Measurements from ENCODE around the gene RGPD8.
A peak's percentile ranks its signal among the peaks of the same experiment; 100 is the strongest.
"Not testable (repeated sequence)": the region's sequence is repeated elsewhere in the genome, so short reads cannot be mapped to it uniquely, and the experiment has no call there.

Gene RGPD8

DNA sequence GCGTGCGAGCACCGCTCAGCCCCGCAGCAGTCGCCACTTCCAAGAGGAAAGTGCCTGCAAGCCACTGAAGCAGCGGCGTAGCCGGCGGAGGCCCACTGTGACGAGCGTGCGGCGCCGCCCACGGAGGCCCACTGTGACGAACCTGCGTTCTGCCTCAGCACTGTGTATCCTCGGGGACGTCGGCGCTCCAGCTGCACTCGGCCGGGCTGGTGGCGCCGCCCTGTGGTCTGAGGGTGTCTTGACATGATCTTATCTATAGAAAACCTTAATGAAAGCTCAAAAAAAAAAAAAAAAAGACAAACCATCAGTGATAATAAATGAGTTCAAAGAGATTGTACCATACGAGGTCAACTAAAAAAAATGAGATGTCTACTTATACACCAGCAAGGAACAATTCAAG is at the start of gene RGPD8:
Gene RGPD8, minus strand, starts transcription at position 166 of the 400 bp plus-strand sequence. CDS start 192 bp downstream, outside the sequence.
- TF ChIP-seq POLR2A (IDR thresholded peaks at IDR 0.05; ENCODE audit: low read length), result peak; percentile 27
- DNase-seq, result not testable (repeated sequence)

GRCh38 chr2:112483042-112483473 is 49.6 kb upstream of the RGPD8 start:
- DNase-seq, result peak; percentile 36 to 53
- TF ChIP-seq POLR2A (IDR thresholded peaks at IDR 0.05; ENCODE audit: low read length) (no peak), GATA1 (IDR thresholded peaks at IDR 0.05; ENCODE audit: low read depth, low read length) (no peak)

DNA sequence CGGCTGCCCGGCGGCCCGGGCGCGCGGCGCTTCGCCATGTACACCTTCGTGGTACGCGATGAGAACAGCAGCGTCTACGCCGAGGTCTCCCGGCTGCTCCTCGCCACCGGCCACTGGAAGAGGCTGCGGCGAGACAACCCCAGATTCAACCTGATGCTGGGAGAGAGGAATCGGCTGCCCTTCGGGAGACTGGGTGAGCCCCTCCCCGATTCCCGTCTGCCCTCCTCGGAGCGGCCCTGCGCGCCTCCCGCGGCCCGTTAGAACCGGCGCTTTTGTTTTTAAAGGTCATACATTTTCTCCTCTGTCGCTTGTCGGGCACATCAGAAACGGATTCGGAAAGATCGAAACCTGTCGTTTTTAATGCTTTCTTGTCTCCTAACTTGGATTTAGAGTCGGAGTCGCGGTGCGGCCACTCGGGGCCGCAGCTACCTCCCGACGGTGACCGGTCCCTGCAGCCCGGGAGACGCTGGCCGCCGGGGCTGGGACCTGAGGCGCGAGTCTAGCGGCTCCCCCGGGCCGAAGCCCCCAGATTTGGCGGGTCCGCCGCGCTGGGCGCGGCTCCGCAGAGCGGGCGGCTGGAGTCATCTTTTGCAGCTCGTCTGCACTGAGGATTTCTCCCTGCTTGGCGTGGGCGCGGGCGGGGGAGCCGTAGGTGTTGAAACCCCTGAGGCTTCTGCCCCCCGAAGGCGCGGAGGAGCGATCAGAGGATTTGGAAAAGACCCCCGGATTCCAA is 49.0 kb upstream of the RGPD8 start:
- peak; percentile 70 to 76 for DNase-seq

GRCh38 chr2:112481528-112482233 is 48.2 kb upstream of the RGPD8 start, which contains the start of gene TTL:
TTL (plus strand) TSS chr2:112482156; CDS start chr2:112482345, 189 bp downstream.
- peak; percentile 80 to 88 for DNase-seq
- no peak for TF ChIP-seq GATA1 (IDR thresholded peaks at IDR 0.05; ENCODE audit: low read depth, low read length)
- peak; percentile 55 for TF ChIP-seq POLR2A (IDR thresholded peaks at IDR 0.05; ENCODE audit: low read length)

More for the DNA sequence above, 49.0 kb upstream of the RGPD8 start:
- no peak for TF ChIP-seq POLR2A (IDR thresholded peaks at IDR 0.05; ENCODE audit: low read length)
- no peak for TF ChIP-seq GATA1 (IDR thresholded peaks at IDR 0.05; ENCODE audit: low read depth, low read length)

DNA sequence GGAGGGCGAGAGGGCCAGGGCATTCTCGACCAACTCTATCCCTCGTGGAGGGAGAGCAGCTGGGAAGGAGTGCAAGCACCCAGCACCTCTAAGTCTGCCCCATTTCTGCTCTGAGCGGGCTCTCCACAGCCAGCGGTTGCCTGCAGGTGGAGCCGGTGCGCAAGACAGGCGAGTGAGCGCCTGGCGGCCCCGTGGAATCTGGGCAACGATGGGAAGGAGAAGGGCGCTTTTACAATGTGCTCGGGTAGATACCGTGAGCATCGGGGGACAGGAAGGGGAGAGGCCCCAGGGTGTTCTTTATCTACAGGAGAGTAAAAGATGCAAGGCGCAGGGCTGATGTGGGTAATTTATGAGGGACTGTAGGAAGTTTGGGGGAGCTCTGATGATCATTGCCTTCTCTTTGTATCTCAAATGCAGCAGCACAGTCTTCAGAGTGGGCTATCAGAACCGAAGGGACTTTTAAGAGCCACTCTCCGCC is 47.6 kb upstream of the RGPD8 start:
- no peak for TF ChIP-seq GATA1 (IDR thresholded peaks at IDR 0.05; ENCODE audit: low read depth, low read length)
- peak; percentile 41 for TF ChIP-seq POLR2A (IDR thresholded peaks at IDR 0.05; ENCODE audit: low read length)
- peak; percentile 92 to 94 for DNase-seq

DNA sequence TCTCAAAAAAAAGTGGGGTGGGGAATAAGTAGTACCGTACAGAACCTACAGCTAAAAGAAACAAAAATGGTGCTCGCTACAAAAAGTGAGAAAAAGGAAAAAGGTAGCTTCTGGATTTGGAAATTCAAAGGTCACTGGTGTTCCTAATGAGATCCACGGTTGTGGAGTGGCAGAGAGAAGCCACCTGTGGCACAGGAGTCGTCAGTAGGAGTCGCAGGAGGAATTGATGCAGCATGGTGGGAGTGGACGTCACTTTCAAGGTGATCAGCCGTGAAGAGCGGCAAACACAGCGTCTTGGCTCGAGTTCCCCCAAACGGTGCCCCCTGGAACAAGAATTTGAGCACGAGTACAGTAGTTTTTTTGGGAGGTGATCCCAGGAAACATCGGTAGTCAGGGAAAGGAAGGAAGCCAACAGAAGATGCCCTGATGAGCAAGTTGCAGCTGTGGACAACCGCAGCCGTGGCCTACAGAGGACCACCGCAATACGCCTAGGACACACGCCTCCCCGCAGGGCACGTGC is 47.1 kb upstream of the RGPD8 start:
- TF ChIP-seq GATA1 (IDR thresholded peaks at IDR 0.05; ENCODE audit: low read depth, low read length) (no peak), POLR2A (IDR thresholded peaks at IDR 0.05; ENCODE audit: low read length) (no peak)
- DNase-seq, result no peak

- TF ChIP-seq GATA1 (IDR thresholded peaks at IDR 0.05; ENCODE audit: low read depth, low read length), result no peak
- no peak for TF ChIP-seq POLR2A (IDR thresholded peaks at IDR 0.05; ENCODE audit: low read length)
- no peak for DNase-seq
These were observed 43.0 kb upstream of the RGPD8 start for GRCh38 chr2:112476434-112476833.

DNA sequence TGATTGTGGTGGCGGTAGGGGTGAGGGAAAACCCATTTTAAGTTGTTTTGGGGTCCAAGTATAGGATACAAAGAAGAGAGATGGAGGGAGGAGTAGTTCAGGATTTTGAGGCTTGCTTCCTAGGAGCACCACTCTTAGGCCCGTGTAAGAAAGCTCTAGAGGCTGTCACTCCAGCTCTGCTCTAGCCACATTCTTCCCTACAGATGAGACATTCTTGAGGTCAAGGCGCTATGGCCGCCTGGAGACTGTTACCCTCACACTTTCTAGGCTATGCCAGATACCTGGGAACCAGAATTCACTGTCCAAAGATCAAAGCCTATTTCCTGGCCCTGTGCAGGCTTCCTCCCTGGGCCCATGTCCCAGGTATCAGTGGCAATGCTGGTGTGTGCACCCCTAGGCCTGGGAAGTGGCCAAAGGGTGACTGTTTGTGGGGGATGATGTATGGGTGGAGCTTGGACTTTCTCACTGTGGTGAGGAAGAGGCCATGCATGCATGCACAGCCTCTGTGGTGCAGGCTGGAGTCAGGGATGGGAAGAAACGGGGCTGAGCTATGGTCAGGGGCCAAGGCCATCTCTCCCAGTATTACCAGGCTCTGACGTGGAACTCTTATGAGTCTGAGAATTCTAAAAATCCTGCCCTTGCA is 41.5 kb upstream of the RGPD8 start:
- no peak for TF ChIP-seq POLR2A (IDR thresholded peaks at IDR 0.05; ENCODE audit: low read length)
- no peak for TF ChIP-seq GATA1 (IDR thresholded peaks at IDR 0.05; ENCODE audit: low read depth, low read length)
- DNase-seq, result no peak

DNA sequence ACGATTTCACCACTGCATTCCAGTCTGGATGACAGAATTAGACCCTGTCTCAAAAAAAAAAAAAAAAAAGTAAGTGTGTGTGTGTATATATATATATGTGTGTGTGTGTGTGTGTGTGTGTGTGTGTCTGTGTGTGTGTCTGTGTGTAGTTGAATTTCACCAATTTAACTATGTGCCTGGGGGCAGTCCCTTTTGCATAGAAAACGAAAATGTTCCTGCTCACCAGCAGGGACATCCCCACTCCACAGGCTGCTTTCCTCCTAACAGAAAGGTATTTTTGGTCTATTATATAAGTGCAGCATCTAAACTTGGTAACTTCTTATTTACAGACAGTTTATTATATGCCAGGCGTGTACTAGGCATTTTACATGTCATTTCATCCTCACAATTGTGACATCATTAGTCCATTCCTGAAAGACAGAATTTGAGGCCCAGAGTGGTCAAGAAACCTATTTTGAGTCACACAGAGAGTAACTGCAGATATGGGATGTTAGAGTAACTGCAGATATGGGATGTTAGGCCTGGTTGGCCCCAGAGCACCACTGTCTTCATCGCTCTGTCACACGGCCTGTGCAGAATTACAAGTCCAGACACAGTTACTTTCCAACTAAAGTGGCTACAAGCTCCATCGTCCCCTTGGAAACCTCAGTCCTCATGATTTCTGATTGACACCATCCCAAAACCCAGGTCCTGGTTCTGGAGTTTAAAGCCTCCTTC is 39.3 kb upstream of the RGPD8 start:
- TF ChIP-seq GATA1 (IDR thresholded peaks at IDR 0.05; ENCODE audit: low read depth, low read length), result no peak
- TF ChIP-seq POLR2A (IDR thresholded peaks at IDR 0.05; ENCODE audit: low read length), result no peak
- DNase-seq, result no peak

GRCh38 chr2:112465382-112465781 is 31.9 kb upstream of the RGPD8 start:
- DNase-seq, result no peak
- TF ChIP-seq GATA1 (IDR thresholded peaks at IDR 0.05; ENCODE audit: low read depth, low read length) (no peak), POLR2A (IDR thresholded peaks at IDR 0.05; ENCODE audit: low read length) (no peak)

GRCh38 chr2:112463256-112463655 is 29.8 kb upstream of the RGPD8 start:
- DNase-seq, result no peak

DNA sequence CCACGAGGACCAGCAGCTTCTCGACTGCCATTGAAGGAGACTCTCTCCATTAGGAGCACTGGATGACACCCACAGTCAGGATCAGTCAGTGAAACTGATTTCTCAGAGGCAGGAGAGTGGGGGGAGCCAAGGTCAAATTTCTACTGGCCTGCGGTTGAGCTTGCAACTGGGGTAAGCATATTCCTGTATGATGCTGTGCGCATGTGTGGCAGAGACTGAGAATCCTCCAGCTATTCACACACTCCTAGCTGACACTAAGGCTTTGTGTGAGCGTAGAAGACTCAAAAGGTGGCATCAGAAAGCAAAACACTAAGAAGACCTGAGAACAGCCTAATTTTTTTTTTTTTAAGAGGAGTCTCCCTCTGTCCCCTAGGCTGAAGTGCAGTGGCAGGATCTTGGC is 28.7 kb upstream of the RGPD8 start:
- DNase-seq, result no peak
- TF ChIP-seq POLR2A (IDR thresholded peaks at IDR 0.05; ENCODE audit: low read length), result no peak

More at GRCh38 chr2:112463256-112463655, 29.8 kb upstream of the RGPD8 start:
- TF ChIP-seq GATA1 (IDR thresholded peaks at IDR 0.05; ENCODE audit: low read depth, low read length), result no peak
- TF ChIP-seq POLR2A (IDR thresholded peaks at IDR 0.05; ENCODE audit: low read length), result no peak

DNA sequence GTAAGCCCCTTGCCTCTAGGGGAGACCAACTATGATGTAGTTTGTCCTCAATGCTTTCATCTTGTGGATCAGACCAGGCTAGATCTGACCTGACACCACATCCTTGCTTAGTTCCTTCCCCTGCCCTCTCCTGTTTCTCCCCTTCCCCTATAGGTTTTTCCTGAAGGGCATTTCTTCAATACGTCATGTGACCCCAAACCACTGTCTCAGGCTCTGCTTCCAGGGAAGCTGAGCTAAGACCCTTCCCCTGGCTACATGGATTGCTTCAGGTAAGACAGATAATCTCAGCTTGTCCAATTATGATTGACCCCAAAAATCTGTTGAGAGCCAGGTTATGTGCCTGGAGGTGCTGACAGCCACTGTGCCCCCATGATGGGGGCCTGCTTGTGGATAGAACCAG is 25.9 kb upstream of the RGPD8 start:
- TF ChIP-seq GATA1 (IDR thresholded peaks at IDR 0.05; ENCODE audit: low read depth, low read length) (no peak), POLR2A (IDR thresholded peaks at IDR 0.05; ENCODE audit: low read length) (no peak)
- no peak for DNase-seq

Data from erythroblast (primary cell).